ENCODE measurements around the gene SLC17A7.

GRCh38 chr19:49470615-49470978, 29.3 kb upstream of the SLC17A7 start:
- no peak for TF ChIP-seq EZH2 (IDR thresholded peaks at IDR 0.05; ENCODE audit: borderline replicate concordance, insufficient read depth, low read depth, low read length, poor library complexity, severe bottlenecking)
- no peak for TF ChIP-seq CTCF (IDR thresholded peaks at IDR 0.05)
